Activated CD4-positive, alpha-beta memory T cell treated with anti-CD3 and anti-CD28 coated beads for 36 hours (primary cell): ENCODE results near the gene EXTL1. TPM values are rescaled to one million over a fixed set of nuclear protein-coding genes. Genes with fewer than 3 reads are reported as not detected.

Experiments used
- CTCF ChIA-PET: fragments of 350-600 bp; sonication (Branson Sonifier 250); formaldehyde crosslinking; loops from one replicate; lab custom pipeline; 2021; ENCODE audit warnings: antibody characterized with exemption, inconsistent platforms; lab: Charles Lee
- POLR2A ChIA-PET: fragments of 350-600 bp; sonication (Branson Sonifier 250); formaldehyde crosslinking; loops from one replicate; lab custom pipeline; 2021; ENCODE audit warnings: antibody characterized with exemption; lab: Charles Lee
- DNase-seq: peaks from one replicate; pipeline ENCODE4 v3.0.0-alpha.2; 2020
- H3K27ac Mint-ChIP-seq: one replicate; pipeline ENCODE4 v1.8.0; 2021; ENCODE audit warnings: mixed read lengths
- H3K27me3 Mint-ChIP-seq: one replicate; pipeline ENCODE4 v1.8.0; 2021; ENCODE audit warnings: mixed read lengths
- H3K36me3 Mint-ChIP-seq: one replicate; pipeline ENCODE4 v1.8.0; 2021; ENCODE audit warnings: mixed read lengths
- H3K4me1 Mint-ChIP-seq: one replicate; pipeline ENCODE4 v1.8.0; 2021; ENCODE audit warnings: low read depth, mixed read lengths
- H3K4me3 Mint-ChIP-seq: one replicate; pipeline ENCODE4 v1.8.0; 2021; ENCODE audit warnings: mild to moderate bottlenecking, mixed read lengths
- H3K9me3 Mint-ChIP-seq: one replicate; pipeline ENCODE4 v1.8.0; 2021; ENCODE audit warnings: mixed read lengths
- intact Hi-C: fragments of 100-400 bp; cut with micrococcal nuclease; formaldehyde crosslinking; loops from one replicate; pipeline ENCODE4 v1.15.1; 2023
- total RNA-seq, 2 experiments: library from RNA; stranded (reverse); gene quantifications; one replicate each; pipeline ENCODE4 v1.2.3, GENCODE V29; 2021

Gene EXTL1
- total RNA-seq, 2 experiments from 2014 or later, result not detected

DNA sequence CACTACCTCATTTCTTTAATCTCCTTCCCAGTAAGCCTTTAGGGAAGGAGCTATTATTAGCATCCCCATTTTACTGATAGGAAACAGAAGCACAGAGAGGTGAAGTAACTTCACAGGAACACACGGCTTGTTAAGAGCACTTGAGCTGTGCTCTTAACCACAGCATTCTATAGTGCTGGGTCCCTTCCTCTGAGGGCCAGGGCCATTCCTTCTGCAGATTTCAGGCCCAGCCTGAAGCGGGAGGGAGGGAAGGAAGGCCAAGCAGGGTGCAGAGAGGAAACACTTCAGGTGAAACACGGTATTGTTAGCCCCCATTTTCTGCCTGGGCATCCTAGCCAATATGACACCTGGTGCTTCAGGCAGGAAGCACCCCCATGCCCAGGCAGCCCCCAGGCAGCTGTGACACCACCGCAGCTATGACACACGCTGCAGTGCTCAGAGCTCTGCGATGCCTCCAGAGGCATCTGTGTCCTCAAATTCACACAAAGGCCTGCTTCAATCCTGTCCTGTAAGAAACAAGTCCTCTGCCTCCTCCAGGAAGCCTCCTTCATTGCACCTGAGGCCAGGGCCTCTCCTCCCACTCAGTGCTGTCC is 4.5 kb upstream of the EXTL1 start:
- H3K27ac Mint-ChIP-seq, result no peak overlapping the region
- H3K27me3 Mint-ChIP-seq, result peaks cover 2% of the 10 kb centered on the region
- intact Hi-C loops, result no loop called here
- no peaks in the 10 kb centered on the region for H3K36me3 Mint-ChIP-seq
- no peaks in the 10 kb centered on the region for H3K9me3 Mint-ChIP-seq
- H3K4me3 Mint-ChIP-seq, result no peak overlapping the region
- DNase-seq, result no peak
- ChIA-PET POLR2A (no interaction called here), CTCF (interaction anchor here (1.1 to 2.1 kb wide), 3 partner anchors 18 to 122 kb away, joined by 3 to 5 read pairs (median 4); no protein-coding TSS in a partner anchor)
- H3K4me1 Mint-ChIP-seq, result no peaks in the 10 kb centered on the region

DNA sequence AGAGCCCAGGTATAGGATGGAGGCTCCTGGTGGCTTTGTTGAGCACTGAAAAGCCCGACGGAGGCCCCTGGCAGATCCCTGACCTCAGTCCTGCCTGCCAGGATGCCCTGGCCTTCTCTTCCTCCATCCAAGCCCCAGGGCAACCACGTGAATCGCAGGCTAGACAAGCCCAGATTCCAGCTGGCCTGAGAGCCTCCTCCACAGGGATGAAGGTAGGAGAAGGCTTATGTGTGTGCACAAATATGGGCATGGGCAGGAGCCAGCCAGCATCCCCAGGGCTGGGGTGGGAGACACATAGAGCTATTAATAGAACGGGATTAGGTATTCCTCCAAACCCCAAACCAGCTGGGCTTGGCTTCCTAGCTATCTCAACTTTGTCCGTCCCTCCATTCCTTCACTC is 4.0 kb upstream of the EXTL1 start:
- no peaks in the 10 kb centered on the region for H3K9me3 Mint-ChIP-seq
- no peaks in the 10 kb centered on the region for H3K4me1 Mint-ChIP-seq
- intact Hi-C loops, result no loop called here
- CTCF ChIA-PET, result interaction anchor here (0.9 to 2.1 kb wide), 5 partner anchors 17 to 400 kb away, joined by 3 to 5 read pairs (median 4); no protein-coding TSS in a partner anchor
- no peak for DNase-seq
- POLR2A ChIA-PET, result no interaction called here
- H3K27me3 Mint-ChIP-seq, result peaks cover 2% of the 10 kb centered on the region
- H3K27ac Mint-ChIP-seq, result no peak overlapping the region
- no peaks in the 10 kb centered on the region for H3K36me3 Mint-ChIP-seq
- H3K4me3 Mint-ChIP-seq, result no peak overlapping the region

DNA sequence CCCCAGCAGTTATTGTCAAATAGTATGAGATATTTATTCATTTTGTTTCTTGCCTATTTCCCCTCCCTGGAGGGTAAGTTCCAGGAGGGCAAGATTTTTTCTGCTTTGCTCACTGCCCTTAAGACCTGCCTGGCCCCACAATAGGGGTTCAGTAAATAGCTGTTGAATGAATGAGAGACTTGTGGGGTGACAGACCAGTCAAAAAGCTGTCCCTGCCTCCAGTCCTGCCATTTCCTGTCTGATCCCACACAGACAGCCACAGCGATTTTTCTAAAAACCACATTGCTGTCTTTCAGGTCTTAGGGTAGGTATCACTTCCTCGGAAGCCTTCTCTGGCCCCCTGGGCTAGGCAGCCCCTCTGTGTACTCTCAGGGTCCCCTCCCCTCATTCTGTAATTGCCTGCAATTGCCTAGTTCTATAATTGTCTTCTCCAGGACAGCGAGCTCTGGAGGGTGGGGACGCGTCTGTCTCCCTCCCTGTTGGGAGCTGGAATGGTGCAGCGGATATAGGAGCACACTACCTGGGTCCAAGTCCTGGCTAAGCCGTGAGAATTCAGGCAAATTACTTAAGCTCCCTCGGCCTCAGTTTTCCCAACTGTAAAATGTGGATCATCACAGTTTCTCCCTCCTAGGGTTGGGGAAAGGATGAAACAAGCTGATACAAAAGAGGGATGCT is 1.8 kb upstream of the EXTL1 start:
- ChIA-PET CTCF (interaction anchor here (0.6 to 2.3 kb wide), 2 partner anchors 21 to 125 kb away, joined by 3 to 5 read pairs; no protein-coding TSS in a partner anchor), POLR2A (no interaction called here)
- H3K27ac Mint-ChIP-seq, result no peak overlapping the region

DNA sequence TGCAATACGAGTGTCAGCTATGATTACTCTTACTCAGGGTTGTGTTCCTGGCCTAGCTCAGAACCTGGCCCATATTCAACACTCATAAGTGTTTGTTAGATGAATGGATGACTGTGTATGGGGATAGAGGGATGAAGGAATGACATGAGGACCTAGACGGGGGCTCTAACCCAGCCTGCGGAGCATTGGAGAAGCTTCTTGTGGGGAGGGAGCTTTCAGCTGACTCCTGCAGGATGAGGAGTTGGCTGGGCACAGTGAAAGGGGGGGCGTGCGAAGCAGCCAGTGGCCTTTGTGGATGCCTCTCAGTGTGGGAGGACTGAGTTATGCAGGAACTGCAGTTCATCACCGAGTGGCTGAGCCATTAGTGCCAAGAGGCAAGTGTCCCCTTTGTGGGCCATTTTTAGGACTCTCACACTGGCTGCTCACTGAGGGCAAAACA is 1.2 kb upstream of the EXTL1 start:
- no peak for DNase-seq
- no peak overlapping the region for H3K27ac Mint-ChIP-seq
- ChIA-PET POLR2A (no interaction called here), CTCF (interaction anchor here (0.6 to 2.3 kb wide), 2 partner anchors 21 to 126 kb away, joined by 3 to 5 read pairs; no protein-coding TSS in a partner anchor)
- H3K9me3 Mint-ChIP-seq, result no peaks in the 10 kb centered on the region
- intact Hi-C loops, result no loop called here
- H3K4me3 Mint-ChIP-seq, result no peak overlapping the region
- H3K4me1 Mint-ChIP-seq, result no peaks in the 10 kb centered on the region
- peaks cover 2% of the 10 kb centered on the region for H3K27me3 Mint-ChIP-seq
- H3K36me3 Mint-ChIP-seq, result no peaks in the 10 kb centered on the region

More for the DNA sequence above, 1.8 kb upstream of the EXTL1 start:
- Mint-ChIP-seq H3K9me3 (no peaks in the 10 kb centered on the region), H3K4me3 (no peak overlapping the region), H3K36me3 (no peaks in the 10 kb centered on the region), H3K27me3 (peaks cover 2% of the 10 kb centered on the region), H3K4me1 (no peaks in the 10 kb centered on the region)
- DNase-seq, result no peak
- intact Hi-C loops, result no loop called here

DNA sequence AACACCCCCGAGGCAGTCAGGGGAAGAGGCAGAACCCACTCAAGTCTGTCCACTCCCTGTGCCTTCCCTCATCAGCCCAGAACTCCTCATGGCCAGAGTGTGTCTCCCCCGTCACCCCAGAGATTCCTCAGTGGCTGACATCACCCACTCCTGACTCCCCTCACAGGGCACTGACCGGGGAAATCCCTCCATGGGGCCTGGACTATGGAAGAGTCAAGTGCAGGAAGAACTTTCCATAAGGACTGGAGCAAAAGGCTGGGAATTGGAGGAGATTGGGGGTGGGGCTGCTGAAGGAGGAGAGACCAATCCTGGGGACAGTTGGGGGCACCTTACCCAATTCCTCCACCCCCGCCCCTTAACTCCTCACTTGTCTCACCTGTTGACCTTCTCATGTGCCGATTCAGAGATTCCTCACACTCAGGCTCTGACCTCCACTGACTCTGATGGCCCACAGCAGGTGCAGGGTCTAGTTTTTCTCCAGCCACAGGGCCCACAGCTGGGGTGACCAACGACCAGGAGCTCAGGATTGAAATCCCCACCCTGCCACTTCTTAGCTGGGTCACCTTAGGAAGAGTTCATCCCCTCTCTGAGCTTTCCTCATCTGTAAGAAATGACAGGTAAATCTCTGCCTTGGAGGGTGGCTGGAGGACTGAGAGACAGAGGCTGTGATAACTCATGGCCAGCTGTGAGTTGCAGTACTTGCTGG is 481 bp upstream of the EXTL1 start:
- Mint-ChIP-seq H3K4me1 (no peaks in the 10 kb centered on the region), H3K36me3 (no peaks in the 10 kb centered on the region), H3K27ac (no peak overlapping the region), H3K4me3 (no peak overlapping the region), H3K9me3 (no peaks in the 10 kb centered on the region), H3K27me3 (peaks cover 2% of the 10 kb centered on the region)
- CTCF ChIA-PET, result interaction anchor here (0.9 to 2.3 kb wide), 2 partner anchors 15 to 126 kb away, joined by 4 to 5 read pairs; no protein-coding TSS in a partner anchor
- intact Hi-C loops, result no loop called here
- no peak for DNase-seq
- POLR2A ChIA-PET, result no interaction called here

DNA sequence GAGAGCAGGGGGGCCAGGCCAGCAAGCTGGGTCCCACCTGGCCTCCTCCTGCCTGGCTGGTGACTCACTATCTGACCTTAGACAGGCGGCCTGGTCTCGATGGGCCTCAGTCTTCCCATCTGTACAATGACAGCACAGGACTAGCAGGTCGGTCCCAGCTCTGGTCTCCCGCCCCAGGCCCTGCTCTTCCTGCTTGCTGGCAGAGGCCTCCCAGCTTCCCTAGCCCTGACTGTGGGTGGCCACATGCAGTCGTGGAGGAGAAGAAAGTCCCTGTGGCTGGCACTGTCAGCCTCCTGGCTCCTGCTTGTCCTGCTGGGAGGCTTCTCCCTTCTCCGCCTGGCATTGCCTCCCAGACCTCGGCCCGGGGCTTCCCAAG is 817 bp downstream of the EXTL1 start:
- POLR2A ChIA-PET, result no interaction called here
- H3K27me3 Mint-ChIP-seq, result peaks cover 2% of the 10 kb centered on the region

DNA sequence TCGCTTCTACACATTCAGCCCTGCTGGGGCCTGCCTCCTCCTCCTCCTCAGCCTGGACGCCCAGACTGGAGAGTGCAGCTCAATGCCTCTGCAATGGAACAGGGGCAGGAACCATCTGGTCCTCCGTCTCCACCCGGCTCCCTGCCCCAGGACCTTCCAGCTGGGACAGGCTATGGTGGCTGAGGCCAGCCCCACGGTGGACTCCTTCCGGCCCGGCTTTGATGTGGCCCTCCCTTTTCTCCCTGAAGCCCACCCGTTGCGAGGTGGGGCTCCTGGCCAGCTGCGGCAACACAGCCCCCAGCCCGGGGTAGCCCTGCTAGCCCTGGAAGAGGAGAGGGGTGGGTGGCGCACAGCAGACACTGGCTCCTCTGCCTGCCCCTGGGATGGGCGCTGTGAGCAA is 1.4 kb downstream of the EXTL1 start:
- intact Hi-C loops, result no loop called here
- Mint-ChIP-seq H3K9me3 (no peaks in the 10 kb centered on the region), H3K36me3 (no peaks in the 10 kb centered on the region), H3K4me1 (no peaks in the 10 kb centered on the region), H3K27ac (no peak overlapping the region), H3K27me3 (peaks cover 2% of the 10 kb centered on the region), H3K4me3 (no peak overlapping the region)
- POLR2A ChIA-PET, result no interaction called here
- DNase-seq, result no peak
- CTCF ChIA-PET, result no interaction called here

More for the DNA sequence above, 817 bp downstream of the EXTL1 start:
- CTCF ChIA-PET, result interaction anchor here (2.3 kb wide), 1 partner anchor 128 kb away, joined by 5 read pairs; no protein-coding TSS in a partner anchor
- no peak for DNase-seq
- Mint-ChIP-seq H3K9me3 (no peaks in the 10 kb centered on the region), H3K27ac (no peak overlapping the region), H3K36me3 (no peaks in the 10 kb centered on the region), H3K4me3 (no peak overlapping the region), H3K4me1 (no peaks in the 10 kb centered on the region)
- intact Hi-C loops, result no loop called here

DNA sequence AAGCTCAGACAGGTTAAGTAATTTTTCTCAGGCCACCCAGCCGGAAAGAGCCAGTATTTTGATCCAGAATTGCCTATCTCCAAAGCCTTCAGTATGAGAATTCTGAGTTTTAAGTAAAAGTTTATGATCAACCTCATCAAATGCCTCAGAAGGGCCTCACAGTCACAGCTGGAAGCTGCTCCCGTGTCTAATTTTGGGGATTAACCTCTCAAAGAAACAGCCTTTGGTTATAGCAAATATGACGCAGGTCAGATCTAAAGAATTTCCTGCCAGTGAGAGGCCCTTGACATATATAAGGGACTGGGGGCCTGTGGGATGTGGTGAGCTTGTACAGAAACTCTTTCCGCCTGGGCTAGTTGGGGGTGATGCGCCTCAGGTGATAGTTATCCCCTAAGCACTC is 2.3 kb downstream of the EXTL1 start:
- H3K27ac Mint-ChIP-seq, result no peak overlapping the region
- POLR2A ChIA-PET, result no interaction called here
- H3K4me3 Mint-ChIP-seq, result no peak overlapping the region
- no peak for DNase-seq
- H3K9me3 Mint-ChIP-seq, result no peaks in the 10 kb centered on the region
- H3K36me3 Mint-ChIP-seq, result no peaks in the 10 kb centered on the region
- no peaks in the 10 kb centered on the region for H3K4me1 Mint-ChIP-seq
- intact Hi-C loops, result no loop called here
- peaks cover 2% of the 10 kb centered on the region for H3K27me3 Mint-ChIP-seq
- CTCF ChIA-PET, result interaction anchor here (0.6 to 1.3 kb wide), 2 partner anchors 11 to 24 kb away, joined by 3 read pairs; no protein-coding TSS in a partner anchor

DNA sequence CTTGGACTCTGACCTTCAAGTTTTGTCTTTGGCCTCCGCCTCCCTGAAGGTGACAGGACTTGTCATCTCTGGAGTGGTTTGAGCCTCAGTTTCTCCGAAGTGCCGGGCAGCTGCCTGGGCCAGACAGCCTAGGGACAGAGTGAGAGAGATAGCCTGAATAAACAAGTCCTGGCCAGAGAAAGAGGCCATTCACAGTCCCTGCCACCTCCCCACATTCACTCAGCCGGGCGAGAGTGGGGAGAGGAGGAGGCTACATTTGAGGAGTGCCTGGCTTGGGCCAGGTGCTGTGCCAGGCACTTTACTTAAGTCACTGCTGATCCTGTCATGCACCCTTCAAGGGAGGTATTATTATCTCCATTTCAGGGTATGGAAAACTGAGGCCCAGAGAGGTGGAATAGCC is 3.5 kb downstream of the EXTL1 start:
- H3K9me3 Mint-ChIP-seq, result no peaks in the 10 kb centered on the region
- POLR2A ChIA-PET, result no interaction called here
- no peaks in the 10 kb centered on the region for H3K36me3 Mint-ChIP-seq
- no peak overlapping the region for H3K27ac Mint-ChIP-seq
- intact Hi-C loops, result no loop called here
- peaks cover 2% of the 10 kb centered on the region for H3K27me3 Mint-ChIP-seq
- no peak for DNase-seq
- H3K4me3 Mint-ChIP-seq, result no peak overlapping the region
- no peaks in the 10 kb centered on the region for H3K4me1 Mint-ChIP-seq
- CTCF ChIA-PET, result no interaction called here

DNA sequence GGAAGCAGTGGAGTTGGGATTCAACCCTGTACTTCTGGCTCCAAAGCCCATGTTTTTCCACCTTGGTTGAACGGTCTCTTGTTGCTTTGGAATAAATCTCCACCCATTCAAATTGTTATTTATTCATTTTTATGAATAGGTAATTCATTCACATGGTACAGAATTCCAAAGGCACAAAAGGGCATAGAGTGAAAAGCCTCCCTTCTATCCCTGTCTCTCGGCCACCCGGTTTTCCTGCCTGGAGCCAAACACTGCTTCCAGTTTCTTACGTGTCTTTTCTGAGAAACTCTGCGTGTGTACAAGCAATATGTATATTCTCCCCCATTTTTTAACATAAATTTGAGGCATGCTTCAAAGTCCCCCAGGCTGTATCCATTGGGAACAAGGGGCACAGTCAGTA is 3.9 kb downstream of the EXTL1 start:
- no peak overlapping the region for H3K4me3 Mint-ChIP-seq
- ChIA-PET CTCF (interaction anchor here (2.2 kb wide), 1 partner anchor 11 kb away, joined by 7 read pairs; no protein-coding TSS in a partner anchor), POLR2A (no interaction called here)
- H3K4me1 Mint-ChIP-seq, result no peaks in the 10 kb centered on the region
- no peak overlapping the region for H3K27ac Mint-ChIP-seq
- no peaks in the 10 kb centered on the region for H3K9me3 Mint-ChIP-seq
- H3K27me3 Mint-ChIP-seq, result no peaks in the 10 kb centered on the region
- H3K36me3 Mint-ChIP-seq, result no peaks in the 10 kb centered on the region
- intact Hi-C loops, result no loop called here
- DNase-seq, result no peak

DNA sequence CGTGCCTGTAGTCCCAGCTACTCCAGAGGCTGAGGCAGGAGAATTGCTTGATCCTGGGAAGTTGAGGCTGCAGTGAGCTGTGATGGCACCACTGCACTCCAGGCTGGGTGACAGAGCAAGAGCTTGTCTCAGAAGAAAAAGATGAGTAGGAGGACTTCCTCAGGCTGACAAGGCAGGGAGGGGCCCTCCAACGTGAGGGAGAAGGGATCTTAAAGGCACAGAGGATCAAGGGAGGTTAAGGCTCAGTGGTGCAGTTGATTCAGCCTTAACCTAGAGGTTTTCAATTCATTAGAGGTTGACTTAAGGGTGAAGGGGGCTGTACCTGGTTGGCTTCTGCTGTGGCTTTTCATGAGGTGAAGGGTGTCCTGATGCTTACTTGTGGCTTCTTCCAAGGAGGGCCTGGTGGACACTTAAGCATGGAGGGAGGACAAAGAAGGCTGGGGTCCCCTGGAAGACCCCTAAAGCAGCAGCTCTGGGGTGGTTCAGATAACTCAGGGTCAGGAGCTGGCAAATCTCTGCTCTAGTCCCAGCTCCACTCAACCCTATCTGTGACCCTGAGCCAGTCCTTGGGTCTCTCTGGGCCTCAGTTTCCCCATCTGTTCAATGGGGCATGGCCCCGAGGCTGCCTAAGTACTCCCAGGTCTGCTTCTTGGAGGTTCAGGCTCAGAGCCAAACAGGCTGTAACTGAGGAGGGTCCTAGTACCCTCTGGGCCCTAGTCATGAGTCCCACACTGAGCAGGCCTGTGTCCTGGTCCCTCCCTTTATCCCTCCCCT is 6.3 kb downstream of the EXTL1 start:
- no peaks in the 10 kb centered on the region for H3K9me3 Mint-ChIP-seq
- CTCF ChIA-PET, result interaction anchor here (0.6 to 2.2 kb wide), 3 partner anchors 9 to 369 kb away, joined by 3 to 7 read pairs (median 3); no protein-coding TSS in a partner anchor
- H3K4me3 Mint-ChIP-seq, result no peak overlapping the region
- H3K27me3 Mint-ChIP-seq, result no peaks in the 10 kb centered on the region
- H3K36me3 Mint-ChIP-seq, result no peaks in the 10 kb centered on the region
- intact Hi-C loops, result no loop called here
- POLR2A ChIA-PET, result no interaction called here
- no peaks in the 10 kb centered on the region for H3K4me1 Mint-ChIP-seq
- no peak overlapping the region for H3K27ac Mint-ChIP-seq
- DNase-seq, result peak; percentile 20
